ENCODE measurements around the gene DUSP2.

DUSP2 gene

GRCh38 chr2:96108541-96109360, 36.5 kb downstream of the DUSP2 start:
- Histone ChIP-seq H3K4me3 (ENCODE audit: low read depth, low read length, poor library complexity, severe bottlenecking) (no peak overlapping the region), H3F3A (ENCODE audit: insufficient read depth, low read length) (no peaks in the 10 kb centered on the region), H3K36me3 (ENCODE audit: insufficient read depth, low read length) (no peaks in the 10 kb centered on the region; the same call in 1 of the 2 replicates), H2AFZ (ENCODE audit: low read length) (no peak overlapping the region), H3K27ac (ENCODE audit: low read depth, low read length, poor library complexity, severe bottlenecking) (no peak overlapping the region), H3K4me2 (ENCODE audit: low read length) (no peak overlapping the region), H3K4me1 (ENCODE audit: insufficient read depth, low read length, severe bottlenecking) (no peaks in the 10 kb centered on the region), H3K9ac (ENCODE audit: low read length) (no peak overlapping the region), H3K9me2 (ENCODE audit: low read depth, low read length) (no peaks in the 10 kb centered on the region), H3K9me3 (ENCODE audit: low read length) (peaks cover 5% of the 10 kb centered on the region; the same call in 1 of the 2 replicates), H4K20me1 (ENCODE audit: insufficient read depth, low read length) (no peaks in the 10 kb centered on the region), H3K27me3 (ENCODE audit: insufficient read depth, low read length) (peaks cover 13% of the 10 kb centered on the region; the same call in 1 of the 2 replicates), H3K79me2 (ENCODE audit: insufficient read depth, low read length) (no peaks in the 10 kb centered on the region)
- no peak for TF ChIP-seq EZH2 (IDR thresholded peaks at IDR 0.05; ENCODE audit: borderline replicate concordance, low read length)
- no peak for TF ChIP-seq CTCF (IDR thresholded peaks at IDR 0.05; ENCODE audit: low read length)

GRCh38 chr2:96108151-96108540, 37.1 kb downstream of the DUSP2 start:
- no peaks in the 10 kb centered on the region for H3F3A ChIP-seq (ENCODE audit: insufficient read depth, low read length)
- H3K27me3 ChIP-seq (ENCODE audit: insufficient read depth, low read length), result peaks cover 18% of the 10 kb centered on the region; the same call in 1 of the 2 replicates
- no peaks in the 10 kb centered on the region; the same call in 1 of the 2 replicates for H3K36me3 ChIP-seq (ENCODE audit: insufficient read depth, low read length)
- no peak overlapping the region for H3K27ac ChIP-seq (ENCODE audit: low read depth, low read length, poor library complexity, severe bottlenecking)
- no peaks in the 10 kb centered on the region for H3K9me2 ChIP-seq (ENCODE audit: low read depth, low read length)
- H3K4me1 ChIP-seq (ENCODE audit: insufficient read depth, low read length, severe bottlenecking), result no peaks in the 10 kb centered on the region
- H3K9ac ChIP-seq (ENCODE audit: low read length), result no peak overlapping the region
- no peaks in the 10 kb centered on the region for H4K20me1 ChIP-seq (ENCODE audit: insufficient read depth, low read length)
- H3K4me2 ChIP-seq (ENCODE audit: low read length), result no peak overlapping the region
- H2AFZ ChIP-seq (ENCODE audit: low read length), result no peak overlapping the region
- peaks cover 5% of the 10 kb centered on the region; the same call in 1 of the 2 replicates for H3K9me3 ChIP-seq (ENCODE audit: low read length)
- TF ChIP-seq EZH2 (IDR thresholded peaks at IDR 0.05; ENCODE audit: borderline replicate concordance, low read length) (no peak), CTCF (IDR thresholded peaks at IDR 0.05; ENCODE audit: low read length) (no peak)
- no peaks in the 10 kb centered on the region for H3K79me2 ChIP-seq (ENCODE audit: insufficient read depth, low read length)
- no peak overlapping the region for H3K4me3 ChIP-seq (ENCODE audit: low read depth, low read length, poor library complexity, severe bottlenecking)

- TF ChIP-seq EZH2 (IDR thresholded peaks at IDR 0.05; ENCODE audit: borderline replicate concordance, low read length) (no peak), CTCF (IDR thresholded peaks at IDR 0.05; ENCODE audit: low read length) (no peak)
- peaks cover 22% of the 10 kb centered on the region; the same call in 1 of the 2 replicates for H3K27me3 ChIP-seq (ENCODE audit: insufficient read depth, low read length)
- H3K36me3 ChIP-seq (ENCODE audit: insufficient read depth, low read length), result no peaks in the 10 kb centered on the region; the same call in 1 of the 2 replicates
- no peak overlapping the region for H3K4me2 ChIP-seq (ENCODE audit: low read length)
- H3K79me2 ChIP-seq (ENCODE audit: insufficient read depth, low read length), result no peaks in the 10 kb centered on the region
- peaks cover 5% of the 10 kb centered on the region; the same call in 1 of the 2 replicates for H3K9me3 ChIP-seq (ENCODE audit: low read length)
- H3K4me1 ChIP-seq (ENCODE audit: insufficient read depth, low read length, severe bottlenecking), result no peaks in the 10 kb centered on the region
- no peaks in the 10 kb centered on the region for H4K20me1 ChIP-seq (ENCODE audit: insufficient read depth, low read length)
- no peak overlapping the region for H3K9ac ChIP-seq (ENCODE audit: low read length)
- H3F3A ChIP-seq (ENCODE audit: insufficient read depth, low read length), result no peaks in the 10 kb centered on the region
- no peak overlapping the region for H3K27ac ChIP-seq (ENCODE audit: low read depth, low read length, poor library complexity, severe bottlenecking)
- no peak overlapping the region for H2AFZ ChIP-seq (ENCODE audit: low read length)
- no peaks in the 10 kb centered on the region for H3K9me2 ChIP-seq (ENCODE audit: low read depth, low read length)
- H3K4me3 ChIP-seq (ENCODE audit: low read depth, low read length, poor library complexity, severe bottlenecking), result no peak overlapping the region
Measured at GRCh38 chr2:96107708-96108065, 37.6 kb downstream of the DUSP2 start.

Measured in OCI-LY1 (cell line).